ENCODE data around the gene USP21. TPM values are rescaled to one million over a fixed set of nuclear protein-coding genes. Genes with fewer than 3 reads are reported as not detected.

Gene USP21
- total RNA-seq, 1 experiment from 2014 or later, result 41.9 TPM

DNA sequence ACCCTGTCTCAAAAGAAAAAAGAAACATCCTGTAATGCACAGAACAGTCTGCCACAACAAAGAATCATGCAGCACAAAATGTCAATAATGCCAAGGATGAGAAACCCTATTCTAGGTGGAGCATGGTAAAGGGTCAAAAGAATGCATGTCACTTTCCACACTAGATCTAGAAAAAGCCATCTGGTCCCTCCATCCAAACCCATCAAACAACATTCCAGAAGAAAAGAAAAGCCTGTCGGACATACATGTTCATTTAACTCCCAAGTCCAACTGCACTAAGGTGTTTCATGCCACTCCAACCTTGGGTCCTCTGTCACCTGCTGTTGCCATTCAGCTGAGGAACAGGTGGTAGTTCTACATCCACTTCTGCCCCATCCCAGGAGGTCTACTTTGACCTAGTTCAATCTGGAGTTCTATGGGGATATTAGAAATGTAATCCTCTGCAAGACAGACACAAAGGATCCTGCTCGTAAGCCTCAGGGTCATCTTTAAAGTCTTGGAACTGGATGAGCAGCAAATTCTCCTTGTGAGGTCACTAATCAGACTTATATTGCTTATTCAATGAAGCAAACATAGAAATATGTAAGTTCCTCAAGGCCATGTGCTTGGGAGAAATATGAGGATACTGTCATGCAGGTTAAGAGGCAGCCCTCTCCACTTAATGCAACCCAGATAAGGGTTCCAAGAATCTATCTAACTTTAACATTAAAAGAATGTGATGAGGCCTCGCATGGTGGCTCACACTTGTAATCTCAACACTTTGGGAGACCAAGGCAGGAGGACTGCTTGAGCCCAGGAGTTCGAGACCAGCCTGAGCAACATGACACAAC, 30.5 kb upstream of the USP21 start:
- ATAC-seq (no peak), DNase-seq (ENCODE audit: low read depth, low spot score) (no peak)
- POLR2A ChIA-PET, result no interaction called here
- intact Hi-C loops (cut with micrococcal nuclease; ENCODE audit: unreplicated experiment) (no loop called here), in situ Hi-C loops (cut with HindIII; ENCODE audit: low pct_unique_long_range_greater_than_20kb, low sequenced_read_pairs) (no loop called here)
- no peak overlapping the region for H3K4me3 ChIP-seq (ENCODE audit: low read depth in 2 of 2, low read length in 2 of 2)
- H3K9me3 ChIP-seq (ENCODE audit: control insufficient read depth, insufficient read depth, low read depth, low read length), result no peaks in the 10 kb centered on the region
- H3K27me3 ChIP-seq (ENCODE audit: control insufficient read depth, insufficient read depth, low read length), result no peaks in the 10 kb centered on the region
- H3K27ac ChIP-seq (ENCODE audit: low read length), result no peak overlapping the region
- H3K4me1 ChIP-seq (ENCODE audit: control insufficient read depth, insufficient read depth, low read length), result peaks cover 14% of the 10 kb centered on the region
- BruUV-seq (replicated peaks), result no TSS peak
- no peak for TF ChIP-seq POLR2AphosphoS5 (IDR thresholded peaks at IDR 0.05; ENCODE audit: low read depth, low read length)
- TF ChIP-seq TCF7L2 (IDR thresholded peaks at IDR 0.05; ENCODE audit: low read depth, low read length), result no peak
- TF ChIP-seq SIN3A (IDR thresholded peaks at IDR 0.05; ENCODE audit: borderline replicate concordance, insufficient read depth, low read depth, low read length), result no peak
- TF ChIP-seq, protein P1, sequence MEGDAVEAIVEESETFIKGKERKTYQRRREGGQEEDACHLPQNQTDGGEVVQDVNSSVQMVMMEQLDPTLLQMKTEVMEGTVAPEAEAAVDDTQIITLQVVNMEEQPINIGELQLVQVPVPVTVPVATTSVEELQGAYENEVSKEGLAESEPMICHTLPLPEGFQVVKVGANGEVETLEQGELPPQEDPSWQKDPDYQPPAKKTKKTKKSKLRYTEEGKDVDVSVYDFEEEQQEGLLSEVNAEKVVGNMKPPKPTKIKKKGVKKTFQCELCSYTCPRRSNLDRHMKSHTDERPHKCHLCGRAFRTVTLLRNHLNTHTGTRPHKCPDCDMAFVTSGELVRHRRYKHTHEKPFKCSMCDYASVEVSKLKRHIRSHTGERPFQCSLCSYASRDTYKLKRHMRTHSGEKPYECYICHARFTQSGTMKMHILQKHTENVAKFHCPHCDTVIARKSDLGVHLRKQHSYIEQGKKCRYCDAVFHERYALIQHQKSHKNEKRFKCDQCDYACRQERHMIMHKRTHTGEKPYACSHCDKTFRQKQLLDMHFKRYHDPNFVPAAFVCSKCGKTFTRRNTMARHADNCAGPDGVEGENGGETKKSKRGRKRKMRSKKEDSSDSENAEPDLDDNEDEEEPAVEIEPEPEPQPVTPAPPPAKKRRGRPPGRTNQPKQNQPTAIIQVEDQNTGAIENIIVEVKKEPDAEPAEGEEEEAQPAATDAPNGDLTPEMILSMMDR (IDR thresholded peaks at IDR 0.05), result no peak
- TF ChIP-seq, protein P2, sequence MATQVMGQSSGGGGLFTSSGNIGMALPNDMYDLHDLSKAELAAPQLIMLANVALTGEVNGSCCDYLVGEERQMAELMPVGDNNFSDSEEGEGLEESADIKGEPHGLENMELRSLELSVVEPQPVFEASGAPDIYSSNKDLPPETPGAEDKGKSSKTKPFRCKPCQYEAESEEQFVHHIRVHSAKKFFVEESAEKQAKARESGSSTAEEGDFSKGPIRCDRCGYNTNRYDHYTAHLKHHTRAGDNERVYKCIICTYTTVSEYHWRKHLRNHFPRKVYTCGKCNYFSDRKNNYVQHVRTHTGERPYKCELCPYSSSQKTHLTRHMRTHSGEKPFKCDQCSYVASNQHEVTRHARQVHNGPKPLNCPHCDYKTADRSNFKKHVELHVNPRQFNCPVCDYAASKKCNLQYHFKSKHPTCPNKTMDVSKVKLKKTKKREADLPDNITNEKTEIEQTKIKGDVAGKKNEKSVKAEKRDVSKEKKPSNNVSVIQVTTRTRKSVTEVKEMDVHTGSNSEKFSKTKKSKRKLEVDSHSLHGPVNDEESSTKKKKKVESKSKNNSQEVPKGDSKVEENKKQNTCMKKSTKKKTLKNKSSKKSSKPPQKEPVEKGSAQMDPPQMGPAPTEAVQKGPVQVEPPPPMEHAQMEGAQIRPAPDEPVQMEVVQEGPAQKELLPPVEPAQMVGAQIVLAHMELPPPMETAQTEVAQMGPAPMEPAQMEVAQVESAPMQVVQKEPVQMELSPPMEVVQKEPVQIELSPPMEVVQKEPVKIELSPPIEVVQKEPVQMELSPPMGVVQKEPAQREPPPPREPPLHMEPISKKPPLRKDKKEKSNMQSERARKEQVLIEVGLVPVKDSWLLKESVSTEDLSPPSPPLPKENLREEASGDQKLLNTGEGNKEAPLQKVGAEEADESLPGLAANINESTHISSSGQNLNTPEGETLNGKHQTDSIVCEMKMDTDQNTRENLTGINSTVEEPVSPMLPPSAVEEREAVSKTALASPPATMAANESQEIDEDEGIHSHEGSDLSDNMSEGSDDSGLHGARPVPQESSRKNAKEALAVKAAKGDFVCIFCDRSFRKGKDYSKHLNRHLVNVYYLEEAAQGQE (IDR thresholded peaks at IDR 0.05; ENCODE audit: insufficient read depth in 1 of 2, low read depth in 2 of 2, low read length in 1 of 2), result no peak
- peaks cover 16% of the 10 kb centered on the region for H3K36me3 ChIP-seq (ENCODE audit: control insufficient read depth, insufficient read depth, low read length)
- CTCF ChIA-PET, result interaction anchor here (0.6 to 0.7 kb wide), 2 partner anchors 21 to 108 kb away, joined by 4 to 7 read pairs; partner anchors contain the start of gene F11R

DNA sequence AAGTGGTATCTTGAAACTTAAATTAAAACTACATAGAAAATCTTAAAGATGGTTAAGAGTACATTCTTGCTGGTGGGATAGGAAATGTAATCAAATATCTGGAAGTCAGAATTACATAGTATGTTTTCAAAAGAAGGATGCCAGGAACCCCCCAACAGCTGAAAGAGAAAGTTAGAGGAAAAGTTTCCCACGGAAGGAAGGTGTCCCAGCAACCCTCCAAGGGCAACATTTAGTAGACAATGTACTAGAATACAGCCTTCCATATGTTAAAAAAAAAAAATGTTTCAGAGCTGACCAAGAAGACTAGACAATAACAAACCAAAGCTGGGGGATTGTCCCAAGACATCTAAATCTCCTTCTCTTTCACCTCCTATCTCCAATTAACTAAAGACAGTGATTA, 29.0 kb upstream of the USP21 start:
- in situ Hi-C loops (cut with HindIII; ENCODE audit: low pct_unique_long_range_greater_than_20kb, low sequenced_read_pairs), result no loop called here
- BruUV-seq (replicated peaks), result no TSS peak
- intact Hi-C loops (cut with micrococcal nuclease; ENCODE audit: unreplicated experiment), result no loop called here
- TF ChIP-seq, protein P2 (IDR thresholded peaks at IDR 0.05; ENCODE audit: insufficient read depth in 1 of 2, low read depth in 2 of 2, low read length in 1 of 2), result no peak
- TF ChIP-seq TCF7L2 (IDR thresholded peaks at IDR 0.05; ENCODE audit: low read depth, low read length) (no peak), SIN3A (IDR thresholded peaks at IDR 0.05; ENCODE audit: borderline replicate concordance, insufficient read depth, low read depth, low read length) (no peak), POLR2AphosphoS5 (IDR thresholded peaks at IDR 0.05; ENCODE audit: low read depth, low read length) (no peak)
- TF ChIP-seq, protein P1 (IDR thresholded peaks at IDR 0.05), result no peak
- ATAC-seq (no peak), DNase-seq (ENCODE audit: low read depth, low spot score) (no peak)
- Histone ChIP-seq H3K9me3 (ENCODE audit: control insufficient read depth, insufficient read depth, low read depth, low read length) (no peaks in the 10 kb centered on the region), H3K27ac (ENCODE audit: low read length) (0 out of 2 replicates have a peak overlapping the region, but pooled peaks have one; percentile 45), H3K4me1 (ENCODE audit: control insufficient read depth, insufficient read depth, low read length) (peaks cover 14% of the 10 kb centered on the region), H3K36me3 (ENCODE audit: control insufficient read depth, insufficient read depth, low read length) (peaks cover 16% of the 10 kb centered on the region), H3K27me3 (ENCODE audit: control insufficient read depth, insufficient read depth, low read length) (no peaks in the 10 kb centered on the region), H3K4me3 (ENCODE audit: low read depth in 2 of 2, low read length in 2 of 2) (no peak overlapping the region)
- ChIA-PET POLR2A (no interaction called here), CTCF (no interaction called here)

Data from Panc1 (cell line).